ENCODE results near the gene ECT2L.

The ECT2L gene

DNA sequence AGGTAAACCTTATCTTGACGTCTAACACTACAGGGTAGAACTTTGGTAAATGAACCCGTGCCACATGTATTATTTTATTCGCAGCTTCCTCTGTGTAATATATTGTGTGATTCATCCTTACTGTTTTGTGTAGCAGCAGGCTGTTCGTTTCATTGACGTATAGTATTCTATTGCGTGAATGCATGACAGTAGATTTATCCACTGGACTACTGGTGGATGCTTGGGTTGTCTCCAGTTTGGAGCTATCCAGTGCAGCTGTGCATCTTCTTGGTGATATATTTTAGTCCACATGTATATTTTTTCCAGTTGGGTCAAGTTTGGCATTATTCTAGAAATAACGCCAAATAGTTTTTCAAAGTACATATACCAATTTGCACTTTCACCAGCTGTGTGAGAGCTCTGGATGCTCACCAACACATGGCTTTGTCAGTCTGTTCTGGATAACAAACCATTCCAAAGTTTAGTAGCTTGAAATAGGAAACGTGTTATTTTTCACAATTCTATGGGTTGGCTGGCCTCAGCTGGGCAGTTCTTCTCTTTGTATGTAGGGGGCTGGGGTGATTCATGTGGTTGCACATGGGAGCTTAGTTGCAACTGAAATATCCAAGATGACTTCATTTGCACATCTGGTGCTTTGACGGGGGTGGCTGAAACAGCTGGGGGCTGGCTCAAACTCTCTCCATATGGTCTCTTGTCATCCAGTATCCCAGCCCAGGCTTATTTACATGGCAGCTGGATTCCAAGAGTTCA, 9.3 kb downstream of the ECT2L start:
- no peak for DNase-seq

DNA sequence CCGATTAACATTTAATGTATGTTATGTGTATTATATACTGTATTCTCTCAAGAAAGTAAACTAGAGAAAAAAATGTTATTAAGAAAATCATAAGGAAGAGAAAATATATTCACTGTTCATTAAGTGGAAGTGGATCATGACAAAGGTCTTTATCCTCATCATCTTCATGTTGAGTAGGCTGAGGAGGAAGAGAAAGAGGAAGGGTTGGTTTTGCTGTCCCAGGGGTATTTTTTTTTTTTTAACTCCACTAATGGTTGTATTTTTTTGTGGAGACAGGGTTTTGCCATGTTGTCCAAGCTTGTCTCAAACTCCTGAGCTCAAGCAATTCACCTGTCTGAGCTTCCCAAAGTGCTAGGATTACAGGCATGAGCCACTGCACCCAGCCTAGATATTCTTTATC, 11.0 kb downstream of the ECT2L start:
- no peak for DNase-seq

DNA sequence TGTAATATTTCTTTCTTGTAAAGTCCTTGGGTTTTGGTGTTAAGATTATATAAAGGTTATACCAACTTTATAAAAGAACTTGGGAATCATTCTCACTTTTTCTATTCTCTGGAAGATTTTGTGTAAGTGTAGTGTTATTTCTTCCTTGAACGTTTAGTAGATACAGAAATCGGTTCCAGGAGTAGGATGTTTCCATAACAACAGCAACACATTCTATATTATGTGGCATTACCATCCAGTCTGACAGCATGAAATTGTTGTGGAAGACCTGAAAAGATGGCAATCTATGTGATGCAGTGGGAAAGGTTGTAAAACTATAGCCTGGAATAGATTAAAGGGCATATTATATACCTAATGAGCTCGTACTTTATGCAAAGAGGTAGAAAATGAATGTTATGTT, 13.8 kb downstream of the ECT2L start:
- no peak for DNase-seq

GRCh38 chr6:138811866-138812265, 16.0 kb downstream of the ECT2L start:
- no peak for DNase-seq

- no peak for DNase-seq
These were observed 18.4 kb downstream of the ECT2L start for GRCh38 chr6:138814179-138814834.

DNA sequence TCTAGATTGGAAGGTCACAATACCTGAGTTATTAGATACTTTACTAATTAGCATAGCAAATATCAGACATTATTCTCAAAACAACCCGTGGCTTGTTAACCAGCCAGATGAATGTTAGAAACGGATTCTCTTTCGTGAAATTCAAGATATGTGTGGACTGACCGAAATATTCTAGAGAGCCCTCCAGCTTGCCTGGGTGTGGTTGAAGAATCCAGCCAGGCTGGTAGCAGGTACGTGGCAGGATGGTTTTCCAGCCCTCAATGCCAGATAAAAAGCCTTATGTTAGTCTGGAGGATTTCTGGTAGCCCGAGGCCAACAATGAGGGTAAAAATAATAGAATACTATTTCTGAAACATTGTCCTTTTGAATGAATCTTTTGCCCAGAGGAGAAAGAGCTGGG, 19.3 kb downstream of the ECT2L start:
- no peak for DNase-seq

- DNase-seq: peak in 1 of 56 donors; percentile 24
These were observed 20.1 kb downstream of the ECT2L start for GRCh38 chr6:138815797-138816528.

GRCh38 chr6:138817799-138818198, 21.9 kb downstream of the ECT2L start:
- DNase-seq: no peak

DNA sequence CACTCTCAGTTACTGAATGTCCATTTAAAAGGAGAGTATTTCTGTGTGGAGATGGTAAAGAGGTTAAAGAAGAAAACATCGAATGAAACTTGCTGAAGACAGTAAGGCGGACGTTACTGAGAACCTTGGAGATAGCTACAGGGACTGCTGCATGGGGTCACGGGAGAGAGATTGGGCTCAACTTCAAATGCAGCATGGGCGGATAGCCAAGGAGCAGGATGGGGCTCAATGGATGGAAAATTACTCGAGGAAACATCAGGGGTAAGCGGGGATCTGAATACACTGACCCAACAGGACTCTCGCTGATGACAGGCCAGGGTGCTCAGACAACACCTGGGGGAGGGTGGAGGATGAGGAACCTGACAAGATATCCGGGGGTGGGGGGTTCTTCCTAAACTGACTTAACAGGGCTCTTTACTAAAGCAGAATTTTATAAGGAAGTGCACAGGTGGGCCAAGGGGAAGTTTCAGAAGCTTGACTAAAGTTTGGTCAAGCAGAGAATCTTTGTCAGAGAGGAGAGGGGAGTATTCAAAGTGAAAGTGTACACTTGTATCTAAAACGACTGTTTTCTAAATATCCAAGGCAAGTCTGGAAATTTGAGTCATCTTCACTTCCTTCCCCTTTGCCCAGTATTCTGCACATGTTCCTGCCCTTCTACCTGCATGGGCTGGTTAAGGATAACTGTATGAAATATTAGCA, 22.8 kb downstream of the ECT2L start:
- no peak for DNase-seq

GRCh38 chr6:138821519-138821918, 25.6 kb downstream of the ECT2L start:
- no peak for DNase-seq

DNA sequence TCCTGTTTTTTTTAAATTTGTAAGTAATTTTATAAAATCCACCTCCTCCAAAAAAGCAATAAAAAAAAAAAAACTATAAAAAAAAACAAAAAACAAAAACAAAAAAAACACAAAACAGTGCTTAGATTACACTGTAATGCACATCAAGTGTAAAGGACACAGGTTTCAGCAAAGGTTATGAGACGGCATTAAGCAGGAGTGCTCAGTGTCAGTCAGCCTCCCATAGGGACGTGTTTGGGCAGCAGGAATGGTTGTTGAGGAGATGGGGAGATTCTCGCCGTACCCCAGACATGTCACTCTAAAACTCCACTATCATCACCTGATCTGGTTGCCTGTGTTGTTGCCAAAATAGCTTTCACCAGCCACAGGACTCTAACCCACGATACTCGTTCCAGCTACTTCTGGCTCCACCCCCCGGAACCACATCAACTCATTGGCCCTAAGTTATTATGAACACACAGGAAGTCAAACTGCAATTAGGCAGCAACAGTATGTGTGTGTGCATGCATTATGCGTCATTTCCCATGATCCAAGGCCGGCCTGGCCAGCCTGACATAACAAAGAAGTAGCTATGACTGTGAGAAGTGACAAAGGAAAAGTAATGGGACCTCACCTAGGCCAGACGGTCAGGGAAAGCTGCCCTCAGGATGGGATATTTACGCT, 28.7 kb downstream of the ECT2L start:
- no peak for DNase-seq

DNA sequence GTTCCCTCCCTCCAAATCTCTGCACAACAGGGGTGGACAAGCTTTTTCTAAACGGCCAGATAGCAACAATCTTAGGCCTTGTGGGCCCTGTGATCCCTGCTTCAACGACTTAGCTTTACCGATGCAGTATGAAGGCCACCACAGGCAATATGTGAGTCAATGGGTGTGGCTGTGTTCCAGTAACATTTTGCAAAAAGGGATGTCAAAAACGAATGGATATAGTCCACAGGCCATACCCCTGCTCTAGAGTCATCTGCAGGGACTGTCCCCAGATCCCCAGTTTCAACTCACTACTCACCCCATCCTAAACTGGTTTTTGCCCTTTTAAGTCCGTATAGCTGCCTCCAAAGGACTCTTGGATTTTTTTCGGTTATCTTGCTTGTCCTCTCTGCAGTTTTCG, 34.4 kb downstream of the ECT2L start:
- no peak for DNase-seq

GRCh38 chr6:138832182-138832581, 36.3 kb downstream of the ECT2L start:
- no peak for DNase-seq

GRCh38 chr6:138833816-138834539, 38.1 kb downstream of the ECT2L start:
- peak in 20 of 56 donors; percentile 3 to 67 (median 18) for DNase-seq

DNA sequence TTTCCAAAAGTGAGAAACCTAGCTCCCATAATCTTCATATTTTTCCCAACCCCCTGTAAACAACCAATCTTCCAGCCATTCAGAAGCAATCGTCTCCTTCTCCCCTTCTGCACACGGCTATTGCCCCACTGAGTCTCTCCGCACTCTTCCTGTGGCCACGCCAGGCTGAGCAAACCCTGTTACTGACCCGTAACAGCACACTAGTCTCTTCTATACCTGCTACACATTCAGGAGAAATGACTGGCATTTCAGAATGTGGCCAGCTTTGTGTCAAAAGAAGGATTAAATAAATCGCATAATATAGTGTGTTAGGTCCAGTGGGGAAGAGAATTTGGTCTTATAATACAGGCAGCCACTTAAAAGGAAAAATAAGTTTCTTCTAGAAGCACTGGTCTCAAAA, 41.4 kb downstream of the ECT2L start:
- no peak for DNase-seq

DNA sequence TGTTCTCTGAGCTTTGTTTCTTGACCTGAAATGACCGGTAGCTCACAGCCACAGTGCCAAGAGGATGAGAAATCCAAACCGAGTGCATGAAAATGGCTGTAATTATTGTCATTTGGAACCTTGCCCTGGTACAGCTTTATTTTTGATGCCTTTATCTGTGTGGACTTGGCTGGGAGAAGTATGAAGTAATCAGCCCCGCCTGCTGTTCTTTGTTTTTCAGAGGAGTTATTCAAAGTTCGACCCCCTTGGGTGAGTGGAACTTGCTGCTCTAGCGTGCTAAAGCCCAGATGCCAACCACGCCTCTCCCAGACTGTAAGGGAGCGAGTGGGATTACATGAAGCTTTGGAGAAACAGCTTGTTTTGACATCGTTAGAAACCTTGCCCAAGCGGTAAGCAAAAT, 48.3 kb downstream of the ECT2L start:
- DNase-seq: peak in 19 of 56 donors; percentile 2 to 49 (median 12)

GRCh38 chr6:138847884-138848283, 52.0 kb downstream of the ECT2L start:
- no peak for DNase-seq

DNA sequence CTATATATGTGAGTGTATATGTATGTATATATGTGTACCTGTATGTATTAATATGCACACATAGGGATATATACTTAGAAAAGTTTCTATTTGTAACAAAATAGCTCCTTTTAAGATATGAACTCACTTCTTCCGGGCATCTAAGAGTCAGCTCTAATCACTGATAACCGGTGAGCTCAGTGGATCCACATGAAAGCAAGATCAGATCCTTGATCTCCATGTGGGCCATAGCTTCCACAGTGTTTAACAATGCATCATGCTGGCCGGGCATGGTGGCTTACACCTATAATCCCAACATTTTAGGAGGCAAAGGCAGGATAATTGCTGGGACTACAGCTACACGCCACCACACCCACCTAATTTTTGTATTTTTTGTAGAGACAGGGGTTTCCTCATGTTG, 52.6 kb downstream of the ECT2L start:
- DNase-seq: no peak

GRCh38 chr6:138849791-138850190, 53.9 kb downstream of the ECT2L start:
- no peak for DNase-seq

DNA sequence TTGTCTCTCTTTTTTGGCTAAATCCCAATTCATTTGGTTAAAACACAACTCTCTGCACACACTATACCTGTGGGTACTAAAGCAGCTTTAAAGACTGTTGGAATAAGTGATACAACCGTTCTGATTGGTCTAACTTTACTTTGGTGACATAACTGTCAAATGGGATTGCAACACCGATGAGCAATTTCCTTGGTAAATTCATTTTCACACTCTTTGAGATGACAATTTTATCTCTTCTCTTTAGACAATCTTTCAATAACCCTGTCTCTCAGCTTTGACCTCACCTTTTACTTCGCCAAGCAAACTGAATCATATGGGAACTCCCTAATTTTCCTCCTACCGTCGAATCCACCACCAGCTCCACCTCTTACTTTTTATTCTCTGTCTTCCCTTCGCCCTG, 60.8 kb downstream of the ECT2L start:
- no peak for DNase-seq

DNA sequence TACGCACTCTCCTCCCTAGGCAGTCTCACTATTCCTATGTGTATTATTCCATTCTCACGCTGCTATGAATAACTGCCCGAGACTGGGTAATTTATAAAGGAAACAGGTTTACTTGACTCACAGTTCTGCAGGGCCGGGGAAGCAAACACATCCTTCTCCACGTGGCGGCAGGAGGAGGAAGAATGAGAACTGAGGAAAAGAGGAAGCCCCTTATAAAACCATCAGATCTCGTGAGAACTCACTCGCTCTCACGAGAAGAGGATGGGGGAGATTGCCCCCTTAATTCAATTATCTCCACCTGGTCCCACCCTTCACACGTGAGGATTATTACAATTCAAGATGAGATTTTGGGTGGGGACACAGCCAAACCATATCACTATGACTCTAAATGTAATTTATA, 61.9 kb downstream of the ECT2L start:
- no peak for DNase-seq

Measured in amygdala (tissue), 56 donors.